Measurements from ENCODE around the gene MRPL48. TPM values are rescaled to one million over a fixed set of nuclear protein-coding genes. Genes with fewer than 3 reads are reported as not detected.

The MRPL48 gene
- total RNA-seq, 1 experiment from 2014 or later: 36.8 TPM

- TF ChIP-seq CTCF (IDR thresholded peaks at IDR 0.05; ENCODE audit: unreplicated experiment): no peak
- CTCF ChIA-PET: interaction anchor here (0.9 kb wide), 1 partner anchor 251 kb away, joined by 3 read pairs; no protein-coding TSS in a partner anchor
- Mint-ChIP-seq H3K4me3 (ENCODE audit: unreplicated experiment) (no peak overlapping the region), H3K4me1 (ENCODE audit: insufficient read depth, unreplicated experiment) (no peaks in the 10 kb centered on the region), H3K27me3 (ENCODE audit: insufficient read depth, unreplicated experiment) (no peaks in the 10 kb centered on the region), H3K36me3 (ENCODE audit: insufficient read depth, unreplicated experiment) (peaks cover 70% of the 10 kb centered on the region), H3K9me3 (ENCODE audit: unreplicated experiment) (no peaks in the 10 kb centered on the region), H3K27ac (ENCODE audit: low read depth, unreplicated experiment) (no peak overlapping the region)
- no peak for DNase-seq (ENCODE audit: unreplicated experiment)
- POLR2A ChIA-PET: interaction anchor here (0.6 kb wide), 1 partner anchor 432 kb away, joined by 3 read pairs; no protein-coding TSS in a partner anchor
- no TSS peak for BruUV-seq (replicated peaks)
- intact Hi-C loops (cut with micrococcal nuclease): no loop called here
Observed at GRCh38 chr11:73912026-73912425, 124.4 kb downstream of the MRPL48 start.

GRCh38 chr11:73913472-73913871 lies 125.8 kb downstream of the MRPL48 start:
- ChIA-PET POLR2A (interaction anchor here (0.8 kb wide), 1 partner anchor 8 kb away, joined by 4 read pairs; no protein-coding TSS in a partner anchor), CTCF (no interaction called here)
- H3K27me3 Mint-ChIP-seq (ENCODE audit: insufficient read depth, unreplicated experiment): no peaks in the 10 kb centered on the region
- no peaks in the 10 kb centered on the region for H3K4me1 Mint-ChIP-seq (ENCODE audit: insufficient read depth, unreplicated experiment)
- intact Hi-C loops (cut with micrococcal nuclease): no loop called here
- no peak for DNase-seq (ENCODE audit: unreplicated experiment)
- no peak overlapping the region for H3K27ac Mint-ChIP-seq (ENCODE audit: low read depth, unreplicated experiment)
- H3K36me3 Mint-ChIP-seq (ENCODE audit: insufficient read depth, unreplicated experiment): peaks cover 80% of the 10 kb centered on the region
- no peak overlapping the region for H3K4me3 Mint-ChIP-seq (ENCODE audit: unreplicated experiment)
- H3K9me3 Mint-ChIP-seq (ENCODE audit: unreplicated experiment): no peaks in the 10 kb centered on the region
- BruUV-seq (replicated peaks): no TSS peak
- no peak for TF ChIP-seq CTCF (IDR thresholded peaks at IDR 0.05; ENCODE audit: unreplicated experiment)

GRCh38 chr11:73914284-73914683 lies 126.6 kb downstream of the MRPL48 start:
- TF ChIP-seq CTCF (IDR thresholded peaks at IDR 0.05; ENCODE audit: unreplicated experiment): no peak

More at GRCh38 chr11:73914284-73914683, 126.6 kb downstream of the MRPL48 start:
- H3K27ac Mint-ChIP-seq (ENCODE audit: low read depth, unreplicated experiment): no peak overlapping the region
- H3K4me1 Mint-ChIP-seq (ENCODE audit: insufficient read depth, unreplicated experiment): no peaks in the 10 kb centered on the region
- H3K4me3 Mint-ChIP-seq (ENCODE audit: unreplicated experiment): no peak overlapping the region
- no peaks in the 10 kb centered on the region for H3K9me3 Mint-ChIP-seq (ENCODE audit: unreplicated experiment)
- H3K27me3 Mint-ChIP-seq (ENCODE audit: insufficient read depth, unreplicated experiment): no peaks in the 10 kb centered on the region
- intact Hi-C loops (cut with micrococcal nuclease): no loop called here
- POLR2A ChIA-PET: interaction anchor here (0.7 to 0.8 kb wide), 2 partner anchors 9 to 390 kb away, joined by 4 read pairs; no protein-coding TSS in a partner anchor
- H3K36me3 Mint-ChIP-seq (ENCODE audit: insufficient read depth, unreplicated experiment): peaks cover 86% of the 10 kb centered on the region
- CTCF ChIA-PET: interaction anchor here (0.5 kb wide), 1 partner anchor 1658 kb away, joined by 3 read pairs; no protein-coding TSS in a partner anchor
- BruUV-seq (replicated peaks): no TSS peak
- no peak for DNase-seq (ENCODE audit: unreplicated experiment)

Other genes starting within 250 kb of the MRPL48 start
- 13.8 and 14.8 TPM in 2 replicates for gene FAM168A, start 189.8 kb upstream of the MRPL48 start, total RNA-seq (2022)
- not detected in 2 replicates for gene PLEKHB1, start 141.3 kb upstream of the MRPL48 start, total RNA-seq (2022)
- 170 and 172 TPM in 2 replicates for gene RAB6A, start 26.8 kb upstream of the MRPL48 start, total RNA-seq (2022)
- 87.1 and 103 TPM in 2 replicates for gene COA4, start 89.0 kb downstream of the MRPL48 start, total RNA-seq (2022)
- gene PAAF1, start 89.1 kb downstream of the MRPL48 start, total RNA-seq (2022): 21.6 and 26.4 TPM in 2 replicates
- 0.29 and 0.30 TPM in 2 replicates for gene DNAJB13, start 163.2 kb downstream of the MRPL48 start, total RNA-seq (2022)
- not detected in 2 replicates for gene UCP2, start 195.0 kb downstream of the MRPL48 start, total RNA-seq (2022)
- gene UCP3, start 221.2 kb downstream of the MRPL48 start, total RNA-seq (2022): 1.5 and 2.5 TPM in 2 replicates